IPS DF 4.7 (cell line): ENCODE measurements around the gene ADAMTS7.
"Not testable (repeated sequence)": the region's sequence is repeated elsewhere in the genome, so short reads cannot be mapped to it uniquely, and the experiment has no call there.

Experiments
- DNase-seq: peaks from one replicate; pipeline ENCODE4 v3.0.0-alpha.2; 2013; ENCODE audit warnings: low spot score; ENCODE audit errors: extremely low read depth

The ADAMTS7 gene

DNA sequence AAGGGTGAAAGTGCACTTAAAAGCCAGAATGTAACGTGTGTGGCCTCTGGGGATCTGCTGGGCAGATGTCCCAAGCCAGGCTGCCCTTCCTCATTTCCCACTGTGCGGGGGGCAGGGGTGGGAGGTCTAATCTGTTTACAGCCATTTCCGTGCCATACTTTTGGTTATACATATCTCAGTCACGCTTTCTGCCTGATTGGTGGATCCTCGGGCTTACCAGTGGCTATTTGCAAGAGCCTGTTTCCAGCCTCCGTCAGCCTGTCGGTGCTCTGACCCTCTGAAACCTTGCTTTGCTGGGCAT lies 58.0 kb downstream of the ADAMTS7 start:
- not testable (repeated sequence) for DNase-seq

DNA sequence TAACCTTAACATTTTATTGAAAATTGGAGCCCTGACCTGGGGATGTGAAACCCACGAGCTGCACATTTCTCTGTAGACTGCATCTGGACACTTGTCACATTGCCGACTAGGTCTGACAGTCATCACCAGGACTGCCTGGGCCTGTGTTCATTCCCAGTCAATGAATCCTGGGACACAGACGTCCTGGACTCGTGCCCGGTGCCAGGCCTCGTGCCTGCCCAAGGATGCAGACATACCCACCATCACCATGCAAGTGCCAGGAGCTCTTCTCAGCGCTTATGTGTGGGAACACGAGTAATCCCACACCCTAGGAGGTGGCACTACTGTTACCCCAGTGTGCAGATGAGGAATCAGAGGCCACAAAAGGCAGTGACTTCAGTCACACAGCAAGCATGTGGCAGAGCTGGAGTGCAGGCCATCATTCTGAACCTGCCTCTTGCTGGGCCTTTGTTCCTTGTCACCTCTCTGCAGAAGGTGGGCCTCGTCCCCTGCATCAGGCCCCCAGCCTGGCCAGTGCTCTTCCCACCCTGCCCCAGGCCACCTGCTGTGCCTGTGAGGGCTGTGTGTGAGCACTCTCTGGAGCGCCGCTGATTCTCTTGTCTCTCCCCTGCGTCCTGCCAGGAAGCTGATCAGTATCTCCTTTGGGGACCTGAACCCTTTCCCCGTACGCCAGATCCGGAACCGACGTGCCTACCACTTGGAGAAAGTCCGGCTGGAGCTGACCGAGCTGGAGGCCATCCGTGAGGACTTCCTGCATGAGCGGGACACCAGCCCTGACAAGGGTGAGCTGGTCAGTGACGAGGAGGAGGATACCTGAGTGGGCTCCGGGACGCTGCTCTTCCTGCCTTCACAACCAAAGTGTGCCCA lies 58.5 kb downstream of the ADAMTS7 start:
- no peak for DNase-seq

DNA sequence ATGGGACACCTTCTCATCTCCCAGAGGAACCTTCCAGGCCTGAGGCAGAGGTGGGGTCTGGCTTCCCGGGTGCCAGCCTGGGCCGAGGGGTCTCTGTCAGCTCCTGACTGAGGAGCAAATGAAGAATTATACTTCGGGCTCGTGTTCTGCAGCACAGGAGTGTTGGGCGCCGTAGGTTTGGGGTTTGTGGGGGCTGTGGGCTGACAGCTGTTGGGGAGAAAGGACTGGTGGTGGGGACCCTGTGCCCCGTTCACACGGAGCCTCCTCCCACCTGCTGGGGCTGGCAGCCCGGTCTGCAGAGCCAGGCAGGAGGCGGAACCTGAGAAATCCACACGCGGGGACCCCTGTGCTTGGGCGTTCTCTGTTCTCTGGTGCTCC lies 59.7 kb downstream of the ADAMTS7 start:
- DNase-seq: no peak

DNA sequence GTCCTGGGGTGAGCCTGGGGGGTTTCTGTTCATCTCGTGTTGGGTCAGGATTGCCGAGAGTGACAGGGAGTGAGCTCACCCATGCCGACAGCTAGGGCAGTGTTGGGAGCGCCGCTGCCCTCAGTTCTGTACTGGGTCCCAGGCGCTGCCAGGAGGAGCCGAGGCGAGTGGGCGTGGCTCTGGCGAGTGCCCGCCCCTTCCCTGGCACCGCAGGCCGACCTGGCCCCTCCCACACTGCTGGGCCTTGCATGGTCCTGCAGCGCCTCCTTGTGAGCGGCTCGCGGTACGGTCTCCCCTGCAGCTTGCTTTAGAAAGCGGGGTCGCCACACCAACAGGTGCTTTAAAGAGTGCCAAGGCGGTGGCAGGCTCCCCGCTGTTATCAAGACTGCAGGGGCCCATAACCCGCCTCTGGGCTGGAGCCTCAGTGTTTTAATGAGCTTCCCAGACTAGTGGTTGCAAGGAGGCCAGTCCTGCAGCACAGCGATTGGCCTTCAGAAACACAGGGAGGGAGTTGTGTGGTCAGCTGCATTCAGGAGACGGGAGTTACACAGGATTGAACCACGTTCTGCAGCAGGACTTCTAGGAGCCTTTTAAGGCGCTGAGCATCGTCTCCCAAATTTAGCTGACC lies 60.2 kb downstream of the ADAMTS7 start:
- DNase-seq: peak; percentile 56

DNA sequence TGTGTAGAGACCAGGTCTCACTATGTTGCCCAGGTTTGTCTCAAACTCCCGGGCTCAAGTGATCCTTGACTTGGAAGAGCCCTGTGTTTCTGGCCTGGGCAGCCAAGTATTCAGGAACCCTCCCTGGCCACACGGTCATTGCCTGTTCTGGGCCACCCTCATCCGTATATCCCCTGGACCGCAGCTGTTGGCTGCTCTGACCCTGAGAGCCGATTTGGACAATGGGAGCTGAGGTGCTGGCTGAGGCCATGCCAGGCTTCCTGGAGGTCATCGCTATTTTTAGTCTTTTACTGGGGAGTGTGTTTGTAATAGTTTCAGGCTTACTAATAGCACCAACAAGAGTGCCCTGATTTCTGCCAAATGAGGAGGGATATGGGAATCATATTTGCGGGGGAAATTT lies 60.7 kb downstream of the ADAMTS7 start:
- DNase-seq: no peak

DNA sequence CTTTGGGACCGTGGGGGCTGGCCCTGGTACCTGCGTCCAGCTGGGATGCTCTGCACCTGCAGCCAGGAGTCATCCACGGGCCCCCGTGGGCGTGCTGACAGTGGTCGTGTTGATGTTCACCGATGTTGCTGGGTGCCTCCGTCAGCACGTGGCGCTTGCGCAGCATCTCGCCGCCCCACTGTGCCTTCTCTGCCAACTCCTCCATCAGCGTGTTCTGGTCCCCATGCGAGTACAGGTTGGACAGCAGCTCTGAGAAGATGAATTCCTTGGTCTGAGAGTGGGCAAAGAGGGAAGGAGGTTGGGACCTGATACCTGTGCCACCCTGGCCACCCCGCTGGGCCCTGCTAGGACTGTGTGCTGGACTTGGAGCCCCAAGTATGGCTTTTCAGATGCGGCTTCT lies 61.4 kb downstream of the ADAMTS7 start:
- no peak for DNase-seq

DNA sequence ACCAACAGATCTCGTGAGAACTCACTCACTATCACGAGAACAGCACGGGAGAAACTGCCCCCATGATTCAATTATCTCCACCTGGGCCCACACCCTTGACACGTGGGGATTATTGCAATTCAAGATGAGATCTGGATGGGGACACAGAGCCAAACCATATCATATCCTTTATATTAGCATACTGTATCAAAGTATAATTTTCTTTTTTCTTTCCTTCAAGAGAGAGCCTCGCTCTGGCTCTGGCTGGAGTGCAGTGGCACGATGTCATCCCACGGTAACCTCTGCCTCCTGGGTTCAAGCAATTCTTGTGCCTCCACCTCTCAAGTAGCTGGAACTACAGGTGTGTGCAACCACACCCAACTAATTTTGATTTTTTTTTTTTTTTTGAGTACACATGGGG lies 63.4 kb downstream of the ADAMTS7 start:
- not testable (repeated sequence) for DNase-seq

DNA sequence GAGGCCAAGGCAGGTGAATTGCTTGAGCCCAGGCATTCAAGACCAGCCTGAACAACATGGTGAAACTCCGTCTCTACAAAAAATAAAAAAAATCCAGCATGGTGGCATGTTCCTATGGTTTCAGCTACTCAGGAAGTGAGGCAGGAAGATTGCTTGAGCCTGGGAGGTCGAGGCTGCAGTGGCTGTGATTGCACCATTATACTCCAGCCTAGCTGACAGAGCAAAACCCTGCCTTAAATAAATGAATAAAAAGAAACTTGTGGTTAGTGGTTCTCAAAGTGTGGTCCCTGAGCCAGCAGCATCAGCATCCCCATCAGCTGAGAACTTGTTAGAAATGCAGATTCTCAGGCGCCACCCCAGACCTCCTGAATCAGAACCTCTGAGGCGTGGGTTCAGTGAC lies 69.6 kb downstream of the ADAMTS7 start:
- not testable (repeated sequence) for DNase-seq

DNA sequence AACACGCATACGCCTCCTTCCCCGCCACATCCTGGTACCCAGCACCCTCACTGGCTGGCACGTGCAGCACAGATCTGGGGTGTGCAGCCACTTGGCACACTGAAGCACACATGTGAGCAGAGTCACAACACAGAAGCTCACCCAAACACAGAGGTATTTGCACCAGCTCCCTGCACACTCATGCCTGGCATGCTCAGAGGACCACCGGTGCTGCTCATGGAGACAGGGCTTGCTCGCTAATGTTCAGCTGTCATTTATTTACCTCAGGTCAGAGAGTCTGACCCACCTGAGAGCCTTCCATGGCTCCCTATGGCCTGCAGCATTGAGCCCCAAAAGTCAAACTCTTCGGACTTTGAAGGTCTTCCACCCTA lies 70.4 kb downstream of the ADAMTS7 start:
- DNase-seq: no peak

DNA sequence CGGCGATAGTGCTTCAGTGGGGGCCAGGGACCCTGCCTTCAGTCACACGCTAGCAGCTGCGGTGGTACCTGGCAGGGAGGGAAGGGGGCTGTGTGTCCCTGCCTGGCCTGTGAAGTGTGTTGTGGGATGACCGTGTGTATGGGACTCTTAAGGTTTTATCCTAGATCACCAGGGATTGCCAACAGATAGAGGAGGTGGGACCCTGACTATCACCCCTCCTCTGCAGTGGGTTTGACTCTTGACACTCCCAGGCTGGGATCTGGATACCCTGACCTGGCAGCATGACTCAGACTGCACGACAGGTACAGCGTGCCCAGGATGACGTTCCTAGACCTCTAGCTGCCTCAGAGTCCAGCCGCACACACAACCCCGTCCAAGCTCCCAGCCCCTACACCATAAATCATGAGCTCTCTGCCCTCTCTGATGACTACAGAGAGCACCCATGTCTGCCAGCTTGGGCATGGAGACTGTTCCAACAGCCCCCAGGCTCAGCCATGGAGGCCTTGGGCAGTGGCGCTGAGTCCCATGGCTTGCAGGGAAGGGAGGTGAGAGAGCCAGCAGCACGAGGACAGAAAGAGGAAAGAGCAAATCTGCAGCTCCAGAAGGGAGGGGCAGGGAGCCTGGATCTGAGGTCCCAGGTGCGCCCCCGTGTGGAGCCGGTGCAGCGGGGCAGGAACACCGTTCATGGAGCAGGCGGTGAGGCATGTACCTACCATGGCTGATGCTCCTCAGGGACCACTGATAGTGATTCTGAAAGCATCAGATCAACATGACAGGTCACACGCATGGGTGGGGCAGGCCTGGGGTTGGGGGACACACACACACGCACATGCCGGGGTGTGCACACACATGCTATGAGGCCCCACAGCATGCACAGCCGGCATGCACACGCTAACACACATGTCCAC lies 71.0 kb downstream of the ADAMTS7 start:
- no peak for DNase-seq

DNA sequence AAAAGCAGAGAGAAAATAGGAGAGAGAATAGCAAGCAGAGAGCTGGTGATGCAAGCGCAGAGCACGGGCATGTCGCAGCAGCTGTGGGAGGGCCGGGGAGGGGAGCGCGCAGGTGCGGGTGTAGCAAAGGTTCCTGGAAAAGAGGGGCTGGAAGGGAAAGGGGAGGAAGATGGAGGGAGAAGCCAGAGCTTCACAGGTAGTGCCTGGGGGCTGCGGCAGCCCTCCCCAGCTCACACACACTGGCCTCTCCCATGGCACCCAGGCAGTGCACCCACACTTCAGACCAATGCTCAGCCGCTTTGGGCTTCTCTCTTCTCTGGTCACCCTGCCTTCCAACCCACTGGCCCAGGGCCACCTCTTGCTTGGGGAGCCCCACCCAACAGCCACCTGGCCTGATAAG lies 72.1 kb downstream of the ADAMTS7 start:
- no peak for DNase-seq

DNA sequence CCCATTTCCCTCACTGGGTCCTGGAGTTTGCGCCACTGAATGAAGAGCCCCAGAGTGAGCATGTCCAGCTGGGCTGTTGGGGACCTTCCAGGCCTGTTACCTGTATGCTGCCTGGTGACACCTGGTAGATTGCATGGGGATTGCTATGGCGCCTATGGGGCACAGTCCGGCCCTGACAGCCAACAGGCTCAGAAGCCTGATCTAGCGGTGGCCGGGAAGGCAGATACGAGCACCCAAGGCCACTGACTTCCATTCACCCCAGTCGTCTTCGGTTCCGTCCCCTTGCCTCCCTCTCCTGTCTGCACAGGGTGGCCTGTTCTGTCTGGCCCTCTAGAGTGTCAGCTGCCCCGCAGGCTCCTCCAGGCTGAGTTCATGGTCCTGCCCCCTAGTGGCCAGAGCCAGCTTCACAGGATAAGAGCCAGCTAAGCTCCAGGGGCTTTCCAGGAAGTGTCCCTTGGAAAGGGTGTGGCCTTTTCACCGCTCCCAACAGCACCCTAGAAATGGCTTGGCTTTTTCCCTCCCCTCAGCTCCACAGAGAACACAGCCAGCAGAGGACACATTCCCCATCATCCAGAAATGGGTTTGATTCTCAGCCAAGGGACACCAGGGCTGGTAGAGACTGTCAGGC lies 73.2 kb downstream of the ADAMTS7 start:
- DNase-seq: not testable (repeated sequence)

DNA sequence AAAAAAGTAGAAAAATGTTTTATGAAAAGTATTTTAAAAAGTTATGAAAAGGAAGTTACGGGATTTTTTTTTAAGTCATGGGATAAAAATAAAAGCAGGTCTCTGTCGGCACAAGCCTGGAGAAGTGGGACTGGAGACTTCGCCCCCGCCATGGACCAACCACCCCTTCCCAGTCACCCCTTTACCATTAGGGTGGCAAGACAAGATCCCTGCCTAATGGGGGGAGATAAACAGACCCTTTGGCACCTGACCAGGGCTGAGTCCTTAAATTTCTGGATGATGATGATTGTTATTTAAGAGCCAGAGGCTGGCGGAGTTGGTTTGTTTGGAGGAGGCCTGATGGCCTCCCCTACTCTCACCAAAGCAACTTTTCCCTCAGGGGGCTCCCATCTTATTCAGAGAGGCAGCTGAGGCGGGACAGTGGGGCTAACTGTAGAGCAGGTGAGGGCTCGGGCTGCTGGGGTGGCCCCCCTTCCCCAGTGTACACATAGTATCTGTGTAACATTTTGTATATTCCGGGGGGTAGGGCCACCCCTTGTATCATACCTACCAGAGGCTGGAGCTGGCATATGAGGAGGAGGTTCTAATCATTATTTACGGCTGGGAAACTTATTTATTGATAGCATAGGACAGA lies 74.0 kb downstream of the ADAMTS7 start:
- DNase-seq: no peak

DNA sequence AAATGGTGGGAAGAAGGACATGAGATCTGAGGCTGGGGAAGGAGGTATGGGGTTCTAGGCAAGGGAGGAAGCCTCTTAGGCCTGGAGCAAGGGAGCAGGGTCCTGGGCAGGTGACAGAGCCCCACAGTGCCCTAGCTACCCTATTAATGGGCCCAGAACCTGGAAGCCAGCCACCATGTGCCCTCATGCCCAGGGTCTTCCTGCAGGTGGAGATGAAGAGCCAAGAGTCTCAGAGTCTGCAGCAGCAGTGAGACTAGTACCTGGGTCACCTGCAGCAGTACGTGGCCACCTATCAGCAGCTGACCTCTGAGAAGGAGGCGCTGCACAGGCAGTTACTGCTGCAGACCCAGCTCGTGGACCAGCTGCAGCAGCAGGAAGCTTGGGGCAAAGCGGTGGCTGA lies 75.0 kb downstream of the ADAMTS7 start:
- not testable (repeated sequence) for DNase-seq

DNA sequence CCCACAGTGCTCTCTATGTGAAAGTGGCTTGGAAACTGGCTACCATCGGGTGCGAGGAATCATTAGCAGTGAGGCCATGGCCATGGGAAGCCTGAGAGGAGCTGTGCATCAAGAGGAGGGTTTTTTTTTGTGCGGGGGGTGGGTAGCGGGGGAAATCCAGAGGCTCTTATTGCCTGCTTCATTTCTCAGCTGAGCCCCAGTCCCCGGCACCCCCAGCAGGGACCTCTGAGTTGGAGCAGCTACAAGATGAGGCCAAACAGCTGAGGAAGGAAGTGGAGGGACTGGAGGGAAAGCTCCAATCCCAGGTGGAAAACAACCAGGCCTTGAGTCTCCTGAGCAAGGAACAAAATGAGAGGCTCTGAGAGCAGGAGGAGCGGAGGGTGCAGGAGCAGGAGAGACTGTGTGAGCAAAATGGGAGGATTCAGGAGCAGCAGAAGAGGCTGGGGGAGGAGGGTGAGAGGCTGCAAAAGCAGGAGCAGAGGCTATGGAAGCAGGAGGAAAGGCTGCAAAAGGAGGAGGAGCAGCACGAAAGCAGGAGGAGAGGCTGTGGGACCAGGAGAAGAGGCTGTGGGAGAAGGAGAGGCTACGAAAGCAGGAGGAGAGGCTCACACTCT lies 76.7 kb downstream of the ADAMTS7 start:
- DNase-seq: no peak

DNA sequence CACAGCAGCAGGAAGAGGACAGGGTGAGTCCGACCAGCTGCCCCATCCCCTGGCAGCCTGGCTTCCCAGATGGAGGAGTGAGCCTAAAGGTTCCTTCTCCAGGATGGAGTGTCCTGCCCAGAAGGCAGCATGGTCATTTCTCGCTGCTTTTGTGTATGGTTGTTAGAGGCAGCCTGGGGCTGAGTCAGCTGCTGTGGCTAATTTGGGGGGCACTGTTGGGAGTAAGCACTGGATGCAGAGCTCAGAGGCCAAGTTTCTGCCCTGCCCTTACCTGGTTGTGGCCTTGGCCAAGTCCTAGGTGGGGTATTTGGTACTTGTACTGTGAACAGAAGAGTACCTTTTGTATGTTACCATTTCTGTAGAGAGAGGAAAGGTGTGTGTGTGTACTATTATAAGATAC lies 78.6 kb downstream of the ADAMTS7 start:
- no peak for DNase-seq

DNA sequence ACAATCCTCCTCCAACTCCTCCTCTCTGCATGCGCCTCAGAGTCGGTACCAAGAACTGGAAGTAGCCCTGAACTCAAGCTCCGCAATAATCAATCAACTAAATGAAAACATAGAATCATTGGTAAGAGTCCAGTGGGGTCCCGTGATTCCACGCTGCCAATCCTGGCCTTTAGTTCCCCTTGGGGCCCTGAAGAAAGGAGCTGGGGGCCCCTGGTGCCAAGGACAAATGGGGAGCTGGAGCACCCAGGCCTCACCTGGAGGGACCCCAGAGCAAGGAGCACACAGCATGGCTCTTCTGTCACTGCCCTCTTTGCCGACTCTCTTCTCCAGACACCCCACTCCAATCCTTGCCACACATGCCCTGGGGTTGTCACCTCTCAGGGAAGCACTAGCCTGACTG lies 80.3 kb downstream of the ADAMTS7 start:
- DNase-seq: no peak

DNA sequence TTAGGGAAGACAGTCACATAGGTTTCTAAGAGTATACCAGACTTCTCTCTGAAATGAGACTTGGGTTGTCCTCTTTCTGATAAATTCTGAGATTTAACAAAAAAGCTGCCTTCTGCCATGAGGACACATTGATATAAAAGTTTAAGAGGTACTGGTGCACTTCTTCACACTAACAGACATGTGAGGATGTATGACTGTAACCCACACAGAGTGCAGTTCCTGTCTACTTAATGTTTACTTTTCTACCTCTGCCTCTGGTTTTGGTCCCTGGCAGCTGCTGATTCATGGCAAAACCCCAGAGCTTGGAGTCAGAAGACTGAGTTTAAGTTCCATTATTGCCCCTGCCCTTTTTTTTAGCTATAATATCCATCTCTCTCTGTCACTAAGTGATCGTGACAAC lies 82.8 kb downstream of the ADAMTS7 start:
- DNase-seq: not testable (repeated sequence)

DNA sequence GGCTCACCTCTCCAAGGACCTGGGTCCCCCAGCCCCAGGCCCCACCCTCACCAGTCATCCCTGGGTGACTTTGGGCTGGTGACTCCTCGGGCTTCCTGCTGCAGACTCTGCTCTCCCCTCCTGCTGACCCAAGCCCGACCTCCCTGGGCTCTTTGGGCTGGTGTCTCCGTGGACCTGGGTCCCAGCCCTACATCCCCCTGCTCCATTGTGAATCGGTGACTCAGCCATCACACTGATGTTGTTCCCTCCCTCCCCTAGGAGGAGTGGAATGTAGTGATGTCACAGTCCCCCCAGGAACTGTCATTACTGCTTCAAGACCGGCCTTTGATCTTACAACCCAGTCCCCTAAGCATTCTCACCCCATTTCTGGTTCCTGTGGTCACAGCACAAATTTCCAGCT lies 83.7 kb downstream of the ADAMTS7 start:
- no peak for DNase-seq

DNA sequence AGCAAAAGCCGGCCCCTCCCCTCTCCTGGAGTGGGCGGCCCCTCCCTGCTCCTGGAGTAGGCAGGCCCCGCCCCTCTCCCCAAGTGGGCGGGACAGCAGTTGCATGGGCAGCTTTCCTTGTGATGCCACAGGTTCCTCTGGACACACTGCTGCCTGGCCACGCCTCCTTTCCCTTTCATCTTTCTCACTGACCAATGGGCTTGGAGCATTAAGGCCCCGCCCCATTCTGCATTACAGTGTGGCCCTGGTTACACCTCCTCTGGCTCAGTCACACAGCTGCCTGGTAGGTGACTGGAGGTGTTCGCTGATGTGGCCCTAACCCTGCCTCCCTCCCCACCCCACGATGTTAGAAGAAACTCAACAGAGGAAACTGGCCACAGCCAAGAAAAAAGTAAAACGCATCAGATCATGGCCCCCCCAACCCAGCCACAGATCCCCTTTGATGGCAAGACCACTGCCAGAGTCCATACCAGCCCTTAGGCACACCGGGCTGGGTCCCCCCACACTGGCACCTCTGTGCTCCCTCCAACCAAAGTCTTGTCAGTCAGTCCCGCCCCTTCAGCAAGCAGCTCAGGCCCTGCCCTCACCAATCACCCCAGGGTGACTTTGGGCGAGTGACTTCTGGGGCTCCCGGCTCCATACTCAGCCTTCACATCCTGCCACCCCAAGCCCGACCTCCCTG lies 84.3 kb downstream of the ADAMTS7 start:
- no peak for DNase-seq
